Left ventricle myocardium superior (tissue), 1 donor: ENCODE data around the gene SLC26A8. TPM values are rescaled to one million over a fixed set of nuclear protein-coding genes. Genes with fewer than 3 reads are reported as not detected.
"Not testable (repeated sequence)": the region's sequence is repeated elsewhere in the genome, so short reads cannot be mapped to it uniquely, and the experiment has no call there.

Experiments used
- ATAC-seq: fragments of 200-7000 bp; cut with Tn5 transposase; one replicate; pipeline ENCODE4 v1.9.1; 2020; ENCODE audit warnings: mild to moderate bottlenecking, moderate library complexity
- DNase-seq: peaks from one replicate; pipeline ENCODE4 v3.0.0-alpha.2; 2020
- intact Hi-C: fragments of 100-400 bp; cut with micrococcal nuclease; formaldehyde crosslinking; loops from one replicate; pipeline ENCODE4 v1.11.0; 2022
- total RNA-seq: library from RNA; stranded (reverse); fragmentation: NEBNext Ultra II Directional; extraction: Animal tissue kit (Norgen Biotek cat#: 25700); gene quantifications from one replicate; pipeline ENCODE4 v1.2.1, GENCODE V29; 2021
- donor health status: DM: no; HTN: yes; CAD: no; lungs with severe emphysema.

SLC26A8 gene
- total RNA-seq, 1 donor from 2014 or later: not detected

DNA sequence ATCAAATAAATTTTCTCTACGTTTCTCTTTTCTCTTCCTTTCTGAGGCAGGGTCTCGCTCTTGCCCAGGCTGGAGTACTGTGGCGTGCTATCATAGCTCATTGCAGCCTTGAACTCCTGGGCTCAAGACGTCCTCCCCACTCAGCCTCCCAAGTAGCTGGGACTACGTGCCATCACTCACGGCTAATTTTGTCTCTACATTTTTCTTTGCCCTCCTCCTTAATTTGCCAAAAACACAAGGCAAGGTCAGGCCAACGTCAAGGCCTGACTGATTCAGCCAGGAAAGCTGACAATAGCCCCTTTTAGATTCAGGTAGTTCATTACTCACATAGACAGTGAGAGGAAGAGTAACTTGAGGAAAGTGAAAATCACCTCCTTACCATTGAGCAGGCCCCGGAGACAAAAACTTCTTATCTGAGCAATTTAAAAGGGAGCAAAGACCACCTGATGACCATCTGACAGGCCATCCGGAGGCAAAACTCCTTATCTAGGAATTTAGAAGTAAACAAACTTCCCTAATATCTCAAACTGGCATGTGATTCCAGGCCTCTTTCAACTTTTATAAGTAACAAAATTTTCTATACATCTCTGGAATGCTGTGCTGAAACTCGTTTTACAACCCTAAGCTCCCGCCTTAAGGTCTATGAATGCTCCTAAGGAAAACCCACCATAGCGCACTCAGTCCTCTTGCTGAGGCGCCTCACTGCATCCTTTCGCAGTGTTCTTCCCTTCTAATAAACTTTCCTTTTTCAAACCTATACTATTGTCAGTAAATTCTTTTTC is 61.5 kb downstream of the SLC26A8 start:
- no peak for ATAC-seq
- intact Hi-C loops: no loop called here
- DNase-seq: no peak

DNA sequence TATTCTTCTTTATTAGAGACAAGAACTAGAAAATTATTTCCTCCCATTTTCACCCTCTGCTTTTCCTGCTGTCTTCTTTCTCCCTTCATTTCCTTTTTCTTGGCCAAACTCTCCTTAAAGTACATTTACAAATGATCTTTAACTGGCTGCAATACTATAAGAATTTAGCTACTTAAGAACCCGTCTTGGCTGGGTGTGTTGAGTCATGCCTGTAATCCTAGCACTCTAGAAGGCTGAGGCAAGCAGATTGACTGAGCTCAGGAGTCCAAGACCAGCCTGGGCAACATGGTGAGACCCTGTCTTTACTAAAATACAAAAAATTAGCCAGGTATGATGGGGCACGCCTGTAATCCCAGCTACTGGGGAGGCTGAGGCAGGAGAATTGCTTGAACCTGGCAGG is 64.3 kb downstream of the SLC26A8 start:
- ATAC-seq (no peak), DNase-seq (no peak)
- intact Hi-C loops: no loop called here

DNA sequence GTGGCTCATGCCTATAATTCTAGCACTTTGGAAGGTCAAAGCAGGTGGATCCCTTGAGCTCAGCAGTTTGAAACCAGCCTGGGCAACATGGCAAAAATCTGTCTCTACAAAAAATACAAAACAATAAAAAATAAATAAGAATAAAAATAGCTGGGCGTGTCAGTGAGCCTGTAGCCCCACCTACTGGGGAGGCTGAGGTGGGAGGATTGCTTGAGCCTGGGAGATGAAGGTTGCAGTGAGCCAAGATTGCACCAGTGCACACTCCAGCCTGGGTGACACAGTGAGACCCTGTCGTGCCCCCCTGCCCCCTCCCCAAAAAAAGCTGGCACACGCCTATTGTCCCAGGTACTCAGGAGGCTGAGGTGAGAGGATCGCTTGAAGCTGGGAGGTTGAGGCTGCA is 68.5 kb downstream of the SLC26A8 start:
- no peak for ATAC-seq
- DNase-seq: no peak
- intact Hi-C loops: no loop called here

DNA sequence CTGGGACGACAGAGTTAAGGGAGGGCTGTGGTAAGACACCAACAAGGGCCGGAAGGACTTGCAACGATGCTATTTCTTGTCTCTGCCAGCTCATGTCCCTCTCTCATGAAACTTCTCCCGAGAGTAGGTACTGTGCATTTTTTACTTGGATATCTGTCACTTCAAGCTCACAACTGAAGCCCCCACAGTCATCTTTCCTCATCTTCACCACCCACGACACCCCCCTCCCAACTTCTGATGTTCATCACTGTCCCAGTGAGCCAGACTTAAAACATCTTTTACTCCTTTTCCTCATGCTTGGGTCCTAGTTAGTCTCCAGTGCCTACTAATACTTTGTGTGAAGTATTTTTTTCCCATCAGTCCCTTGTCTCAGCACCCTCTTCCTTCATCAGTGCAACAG is 68.9 kb downstream of the SLC26A8 start:
- no peak for ATAC-seq
- intact Hi-C loops: no loop called here

DNA sequence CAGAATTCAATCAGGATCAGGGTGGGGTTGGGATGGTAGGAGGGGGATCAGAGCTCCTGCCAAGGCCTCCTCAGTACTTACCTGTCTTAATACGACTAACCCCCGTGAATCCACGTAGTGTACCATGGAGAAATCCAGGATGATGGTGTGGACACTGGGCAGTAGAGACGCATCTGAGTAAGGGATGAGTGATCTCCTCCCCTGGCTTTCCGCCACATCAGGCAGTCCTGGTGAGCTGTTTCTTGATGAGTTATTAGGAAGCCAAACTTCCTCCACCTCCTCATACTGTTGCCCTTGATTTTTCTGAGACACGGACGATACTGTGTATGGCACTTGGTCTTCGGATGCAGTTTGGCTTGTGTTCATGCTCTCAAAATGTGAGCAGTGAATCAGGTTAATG is 69.4 kb downstream of the SLC26A8 start:
- ATAC-seq: no peak

More for the DNA sequence above, 68.9 kb downstream of the SLC26A8 start:
- DNase-seq: no peak

DNA sequence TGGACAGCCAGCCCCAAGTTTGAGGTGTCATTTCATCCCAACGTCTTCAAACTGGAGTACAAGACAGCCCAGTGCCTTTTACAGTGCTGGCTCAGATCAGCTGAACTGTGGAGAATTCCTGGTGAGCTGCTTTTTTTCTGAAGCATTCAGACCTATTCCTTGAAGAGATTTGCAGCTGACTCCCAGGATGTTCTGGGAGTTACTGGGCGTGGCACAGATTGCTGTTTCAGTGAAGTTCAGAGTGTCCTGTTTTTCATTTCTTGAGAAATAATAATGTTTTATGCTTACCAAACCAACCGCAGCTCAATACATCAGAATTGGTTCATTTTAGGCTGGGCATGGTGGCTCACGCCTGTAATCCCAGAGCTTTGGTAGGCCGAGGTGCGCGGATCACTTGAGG is 70.1 kb downstream of the SLC26A8 start:
- DNase-seq (no peak), ATAC-seq (no peak)
- intact Hi-C loops: no loop called here

More for the DNA sequence above, 69.4 kb downstream of the SLC26A8 start:
- no peak for DNase-seq
- intact Hi-C loops: no loop called here

DNA sequence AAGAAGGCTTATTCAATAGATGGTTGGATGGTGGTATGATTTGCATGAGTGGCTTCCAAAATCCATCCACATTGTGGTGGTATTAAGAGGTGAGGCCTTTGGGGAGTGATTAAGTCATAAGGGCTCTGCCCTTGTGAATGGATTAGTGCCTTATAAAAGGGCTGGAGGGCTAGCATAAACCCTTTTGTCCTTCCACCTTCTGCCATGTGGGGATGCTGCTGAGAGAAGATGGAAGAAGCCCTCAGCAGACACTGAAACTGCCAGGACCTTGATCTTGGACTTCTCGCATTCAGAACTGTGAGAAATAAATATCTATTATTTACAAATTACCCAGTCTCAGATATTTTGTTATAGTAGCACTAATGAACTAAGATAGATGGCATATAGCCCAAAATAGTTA is 75.7 kb downstream of the SLC26A8 start:
- intact Hi-C loops: no loop called here
- DNase-seq (no peak), ATAC-seq (no peak)

DNA sequence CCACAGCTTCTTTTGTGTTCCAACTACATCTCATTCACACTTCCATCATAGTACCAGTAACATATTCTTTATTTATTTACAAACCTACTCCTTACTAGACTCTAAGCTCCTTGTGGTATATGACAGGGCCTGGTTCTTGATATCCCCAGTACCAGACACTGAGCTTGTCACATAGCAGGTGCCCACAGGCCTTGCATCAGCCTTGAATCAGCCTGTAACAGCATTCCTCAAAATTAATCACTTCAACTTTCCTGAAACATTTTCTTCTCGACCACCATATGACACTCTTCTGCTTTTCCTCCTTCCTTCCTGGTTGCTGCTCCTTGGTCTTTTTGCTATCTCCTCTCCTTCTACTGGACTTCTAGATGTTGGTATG is 78.8 kb downstream of the SLC26A8 start:
- ATAC-seq (no peak), DNase-seq (no peak)
- intact Hi-C loops: no loop called here

DNA sequence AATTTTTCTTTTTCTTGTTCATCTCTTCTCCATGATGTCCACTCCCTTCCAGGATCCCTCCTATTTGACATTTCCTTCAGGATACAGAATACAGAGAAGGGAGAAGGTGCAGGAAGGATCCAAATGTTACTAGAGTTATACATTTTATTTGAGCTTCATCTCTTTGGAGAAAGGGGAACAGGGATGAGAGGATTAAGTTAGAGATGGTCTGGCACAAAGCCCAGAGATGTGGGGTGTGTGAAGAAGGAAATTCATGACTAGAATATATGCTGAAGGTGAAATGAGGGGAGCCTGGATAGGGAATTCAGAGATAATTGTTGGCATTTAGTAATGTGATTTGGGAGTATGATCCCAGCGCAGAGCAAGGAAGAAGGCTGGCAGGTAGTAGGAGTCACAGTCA is 81.1 kb downstream of the SLC26A8 start:
- intact Hi-C loops: no loop called here
- no peak for DNase-seq
- ATAC-seq: no peak

DNA sequence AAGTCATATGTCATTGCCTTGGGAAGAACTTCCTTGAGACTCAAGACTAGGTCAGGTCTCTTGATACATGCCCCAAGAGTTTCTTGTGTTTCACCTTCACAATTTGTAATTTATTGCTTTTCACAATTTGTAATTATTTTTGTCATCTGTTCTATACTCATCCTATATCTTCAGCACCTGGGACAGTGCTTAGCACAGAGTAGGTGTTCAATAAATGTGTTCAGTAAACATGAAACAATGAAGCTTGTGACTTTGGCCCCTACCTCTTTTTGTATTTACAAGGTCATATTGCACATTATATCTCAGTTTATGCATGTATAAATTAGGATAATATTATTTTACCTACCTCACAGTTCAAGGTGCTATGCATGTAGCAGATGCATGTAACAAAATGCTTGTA is 82.1 kb downstream of the SLC26A8 start:
- no peak for ATAC-seq
- intact Hi-C loops: no loop called here
- DNase-seq: no peak

DNA sequence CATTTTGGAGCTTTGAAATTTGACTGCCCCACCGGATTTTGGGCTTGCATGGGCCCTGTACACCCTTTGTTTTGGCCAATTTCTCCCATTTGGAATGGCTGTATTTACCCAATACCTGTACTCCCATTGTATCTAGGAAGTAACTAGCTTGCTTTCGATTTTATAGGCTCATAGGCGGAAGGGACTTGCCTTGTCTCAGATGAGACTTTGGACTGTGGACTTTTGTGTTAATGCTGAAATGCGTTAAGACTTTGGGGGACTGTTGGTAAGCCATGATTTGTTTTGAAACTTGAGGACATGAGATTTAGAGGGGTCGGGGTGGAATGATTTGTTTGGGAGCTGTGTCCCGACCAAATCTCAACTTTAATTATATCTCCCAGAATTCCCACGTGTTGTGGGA is 83.3 kb downstream of the SLC26A8 start:
- DNase-seq, ATAC-seq, intact Hi-C loops: not testable (repeated sequence)

DNA sequence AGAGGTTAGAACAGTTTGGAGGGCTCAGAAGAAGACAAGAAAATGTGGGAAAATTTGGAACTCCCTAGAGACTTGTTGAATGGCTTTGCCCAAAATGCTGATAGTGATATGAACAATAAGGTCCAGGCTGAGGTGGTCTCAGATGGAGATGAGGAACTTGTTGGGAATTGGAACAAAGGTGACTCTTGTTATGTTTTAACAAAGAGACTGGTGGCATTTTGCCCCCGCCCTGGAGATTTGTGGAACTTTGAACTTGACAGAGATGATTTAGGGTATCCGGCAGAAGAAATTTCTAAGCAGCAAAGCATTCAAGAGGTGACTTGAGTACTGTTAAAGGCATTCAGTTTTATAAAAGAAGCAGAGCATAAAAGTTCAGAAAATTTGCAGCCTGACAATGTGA is 84.4 kb downstream of the SLC26A8 start:
- DNase-seq, ATAC-seq, intact Hi-C loops: not testable (repeated sequence)

DNA sequence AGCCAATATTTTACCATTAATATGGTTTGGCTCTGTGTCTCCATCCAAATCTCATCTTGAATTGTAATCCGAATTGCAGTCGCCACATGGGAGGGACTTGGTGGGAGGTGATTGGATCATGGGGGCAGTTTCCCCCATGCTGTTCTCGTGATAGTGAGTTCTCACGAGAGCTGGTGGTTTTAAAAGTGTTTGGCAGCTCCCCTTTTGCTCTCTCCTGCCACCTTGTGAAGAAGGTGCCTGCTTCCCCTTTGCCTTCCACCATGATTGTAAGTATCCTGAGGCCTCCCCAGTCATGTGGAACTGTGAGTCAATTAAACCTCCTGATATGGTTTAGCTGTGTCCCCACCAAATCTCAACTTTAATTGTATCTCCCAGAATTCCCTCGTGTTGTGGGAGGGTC is 85.2 kb downstream of the SLC26A8 start:
- ATAC-seq, intact Hi-C loops, DNase-seq: not testable (repeated sequence)

DNA sequence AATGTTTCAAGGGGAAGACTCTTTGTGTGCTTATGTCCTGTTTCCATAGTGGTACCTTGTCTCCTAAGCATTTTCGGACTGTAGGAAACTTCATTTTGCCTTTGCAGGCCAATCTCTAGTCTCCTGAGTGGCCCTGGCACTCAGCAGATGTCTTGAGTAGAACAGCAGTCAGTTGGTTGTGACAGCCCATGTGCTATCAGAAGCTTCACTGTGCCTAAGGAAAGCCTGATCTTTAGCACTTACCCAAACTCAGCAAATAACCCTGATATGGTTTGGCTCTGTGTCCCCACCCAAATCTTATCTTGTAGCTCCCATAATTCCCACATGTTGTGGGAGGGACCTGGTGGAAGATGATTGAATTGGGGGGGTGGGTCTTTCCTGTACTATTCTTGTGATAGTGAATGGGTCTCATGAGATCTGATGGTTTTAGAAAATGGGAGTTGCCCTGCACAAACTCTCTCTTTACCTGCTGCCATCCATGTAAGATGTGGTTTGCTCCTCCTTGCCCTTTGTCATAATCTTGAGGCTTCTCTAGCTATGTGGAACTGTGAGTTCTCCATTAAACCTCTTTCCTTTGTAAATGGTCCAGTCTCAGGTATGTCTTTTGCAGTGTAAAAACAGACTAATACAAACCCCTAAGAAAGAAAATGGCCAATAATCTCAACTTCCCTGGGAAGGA is 87.6 kb downstream of the SLC26A8 start:
- intact Hi-C loops: no loop called here
- ATAC-seq (no peak), DNase-seq (no peak)

DNA sequence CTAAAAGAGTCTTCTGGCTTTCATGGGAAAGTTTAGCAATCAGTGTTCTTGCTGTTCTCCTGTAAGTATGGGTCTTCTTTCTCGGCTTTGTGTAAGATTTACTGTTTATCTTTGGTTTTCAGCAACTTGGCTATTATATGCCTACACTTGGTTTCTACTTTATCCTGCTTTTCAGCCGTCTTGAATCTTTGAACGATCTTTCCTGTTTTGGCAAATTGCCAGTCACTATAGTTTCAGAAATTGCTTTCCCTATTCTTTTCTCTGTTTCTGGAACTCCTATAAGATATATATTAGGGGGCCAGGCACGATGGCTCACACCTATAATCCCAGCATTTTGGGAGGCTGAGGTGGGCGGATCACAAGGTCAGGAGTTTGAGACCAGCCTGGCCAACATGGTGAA is 89.0 kb downstream of the SLC26A8 start:
- no peak for ATAC-seq
- DNase-seq: no peak
- intact Hi-C loops: no loop called here

DNA sequence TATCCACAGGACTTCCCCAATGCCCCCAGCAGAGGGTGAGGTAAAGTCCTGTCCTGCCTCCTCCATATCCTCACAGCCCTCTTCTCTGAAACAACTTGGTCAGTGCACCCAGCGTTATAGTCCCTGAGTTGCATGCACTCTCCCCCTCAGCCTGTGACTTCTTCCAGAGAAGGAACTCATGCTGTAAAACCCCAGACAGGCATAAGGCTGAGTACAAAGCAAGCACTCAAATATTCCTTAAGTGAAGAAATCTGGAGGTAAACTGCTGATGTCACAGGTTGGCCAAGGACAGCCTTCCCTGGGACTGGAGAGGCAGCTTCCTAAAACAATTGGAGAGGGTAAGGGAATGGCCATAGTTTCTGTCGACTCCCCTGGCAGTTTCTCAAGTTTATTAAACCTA is 90.6 kb downstream of the SLC26A8 start:
- no peak for ATAC-seq
- intact Hi-C loops: no loop called here
- DNase-seq: no peak

DNA sequence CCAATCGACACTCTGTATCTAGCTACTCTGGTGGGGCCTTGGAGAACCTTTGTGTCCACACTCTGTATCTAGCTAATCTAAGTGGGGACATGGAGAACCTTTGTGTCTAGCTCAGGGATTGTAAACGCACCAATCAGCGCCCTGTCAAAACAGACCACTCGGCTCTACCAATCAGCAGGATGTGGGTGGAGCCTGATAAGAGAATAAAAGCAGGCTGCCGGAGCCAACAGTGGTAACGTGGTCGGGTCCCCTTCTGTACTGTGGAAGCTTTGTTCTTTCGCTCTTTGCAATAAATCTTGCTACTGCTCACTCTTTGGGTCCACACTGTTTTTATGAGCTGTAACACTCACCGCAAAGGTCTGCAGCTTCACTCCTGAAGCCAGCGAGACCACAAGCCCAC is 92.6 kb downstream of the SLC26A8 start:
- DNase-seq, intact Hi-C loops, ATAC-seq: not testable (repeated sequence)

DNA sequence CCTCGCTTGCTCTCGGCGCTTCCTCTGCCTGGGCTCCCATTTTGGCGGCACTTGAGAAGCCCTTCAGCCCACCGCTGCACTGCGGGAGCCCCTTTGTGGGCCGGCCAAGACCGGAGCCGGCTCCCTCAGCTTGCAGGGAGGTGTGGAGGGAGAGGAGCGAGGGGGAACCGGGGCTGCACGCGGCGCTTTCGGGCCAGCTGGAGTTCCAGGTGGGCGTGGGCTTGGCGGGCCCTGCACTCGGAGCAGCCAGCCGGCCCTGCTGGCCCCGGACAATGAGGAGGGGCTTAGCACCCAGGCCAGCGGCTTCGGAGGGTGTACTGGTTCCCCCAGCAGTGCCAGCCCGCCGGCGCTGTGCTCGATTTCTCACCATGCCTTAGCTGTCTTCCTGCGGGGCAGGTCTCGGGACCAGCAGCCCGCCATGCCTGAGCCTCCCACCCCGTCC is 93.3 kb downstream of the SLC26A8 start:
- ATAC-seq (no peak), DNase-seq (no peak)
- intact Hi-C loops: no loop called here

DNA sequence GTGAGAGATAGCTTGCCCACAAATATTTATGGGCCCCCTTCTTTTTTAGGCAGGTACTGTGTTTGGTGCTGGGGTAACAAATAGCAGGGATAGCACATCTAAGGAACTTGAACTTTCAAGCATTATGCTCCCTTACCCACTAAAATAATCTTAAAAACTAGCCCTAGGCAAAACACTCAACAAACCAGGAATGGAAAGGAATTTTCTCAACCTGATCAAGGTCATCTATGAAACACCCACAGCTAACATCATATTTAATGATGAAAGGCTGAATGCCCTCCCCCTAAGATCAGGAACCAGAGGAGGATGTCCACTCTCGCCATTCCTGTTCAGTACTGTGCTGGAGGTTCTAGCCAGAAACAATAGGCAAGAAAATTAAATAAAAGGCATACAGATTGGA is 94.8 kb downstream of the SLC26A8 start:
- intact Hi-C loops: no loop called here
- DNase-seq (no peak), ATAC-seq (no peak)

DNA sequence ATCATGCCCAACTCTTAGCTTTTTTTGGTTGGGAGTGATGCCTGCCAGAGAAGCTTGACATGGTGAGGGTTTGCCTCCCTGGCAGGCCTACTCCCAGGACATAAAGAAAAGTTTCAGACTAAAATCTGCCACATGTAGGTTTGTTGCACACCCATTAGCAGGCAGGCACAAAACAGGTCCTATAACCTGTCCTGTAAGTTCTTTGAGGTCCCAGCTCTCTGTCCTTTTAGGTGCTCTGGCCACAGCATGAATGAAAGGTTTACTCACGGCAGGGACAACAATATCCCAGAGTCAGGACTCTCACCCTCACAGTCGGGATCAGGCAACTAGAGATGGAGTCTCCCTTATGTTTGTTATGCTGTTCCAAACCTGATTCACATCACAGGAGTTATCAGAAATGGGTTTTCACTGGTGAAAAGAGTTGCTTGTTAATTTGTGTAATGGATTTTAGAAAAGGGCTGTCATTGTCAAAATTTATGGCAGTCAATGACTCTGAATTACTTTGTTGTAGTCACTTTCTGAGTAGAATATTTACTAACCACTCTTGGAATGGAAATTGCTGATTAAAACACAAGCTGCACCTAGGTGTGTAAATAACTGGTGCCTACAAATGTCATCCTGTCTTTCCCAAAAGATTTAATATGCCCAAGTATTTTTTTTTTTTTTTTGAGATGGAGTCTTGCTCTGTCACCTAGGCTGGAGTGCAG is 97.8 kb downstream of the SLC26A8 start:
- DNase-seq (no peak), ATAC-seq (no peak)
- intact Hi-C loops: no loop called here
